ENCODE measurements around the gene PAX6. TPM values are rescaled to one million over a fixed set of nuclear protein-coding genes. Genes with fewer than 3 reads are reported as not detected.

PAX6 gene
- total and polyA plus RNA-seq, 2 donors from 2014 or later = not detected

GRCh38 chr11:31740131-31740530, 71.0 kb downstream of the PAX6 start:
- H3K9me3 ChIP-seq (ENCODE audit: control insufficient read depth in 2 of 3, insufficient read depth in 1 of 3, low read length in 3 of 3) = no peaks in the 10 kb centered on the region
- H3K27me3 ChIP-seq (ENCODE audit: control insufficient read depth, insufficient read depth, low read length) = no peaks in the 10 kb centered on the region
- intact Hi-C loops (cut with DNase I) = no loop called here
- H3K4me1 ChIP-seq (ENCODE audit: control insufficient read depth in 2 of 3, insufficient read depth in 2 of 3, low read depth in 1 of 3, low read length in 3 of 3) = no peaks in the 10 kb centered on the region
- H3K36me3 ChIP-seq (ENCODE audit: control insufficient read depth in 2 of 3, insufficient read depth in 3 of 3, low read length in 3 of 3) = no peaks in the 10 kb centered on the region
- TF ChIP-seq CTCF (IDR thresholded peaks at IDR 0.05; ENCODE audit: borderline replicate concordance, extremely low read depth, insufficient read depth) = no peak
- no peak overlapping the region for H3K9ac ChIP-seq (ENCODE audit: low read length in 3 of 3)
- DNase-seq = no peak
- no peak overlapping the region for H3K4me3 ChIP-seq (ENCODE audit: low read length in 3 of 3)
- FAIRE-seq = no peak
- no peak overlapping the region for H3K27ac ChIP-seq (ENCODE audit: low read depth in 2 of 2, low read length in 2 of 2)
